OCI-LY3 (cell line): ENCODE measurements around the gene WFDC5.

Source experiments
- H2AFZ ChIP-seq: fragments of 200-600, 300-600 bp; shearing (Covaris generic); 2 replicates; pipeline ENCODE4 v1.6.0; 2014; ENCODE audit warnings: antibody characterized with exemption, low read depth, low read length
- H3K27ac ChIP-seq: fragments of 200-600, 300-600 bp; sonication (generic); 2 replicates; pipeline ENCODE4 v1.5.1; 2014; ENCODE audit warnings: mild to moderate bottlenecking, low read length, moderate library complexity, mixed read lengths
- H3K27me3 ChIP-seq: fragments of 200-600, 300-600 bp; sonication (generic); 2 replicates; pipeline ENCODE4 v1.6.1; 2014; ENCODE audit warnings: low read depth, low read length, mixed read lengths
- H3K36me3 ChIP-seq: fragments of 200-600, 300-600 bp; sonication (generic); replicated peaks from 2 replicates; pipeline ENCODE3; 2014; ENCODE audit warnings: low read depth, low read length, mixed read lengths
- H3K4me1 ChIP-seq: fragments of 300-600, 200-600 bp; sonication (generic); 2 replicates; pipeline ENCODE4 v1.6.1; 2014; ENCODE audit warnings: low read length, mixed read lengths
- H3K4me2 ChIP-seq: fragments of 200-600, 300-600 bp; sonication (generic); 2 replicates; pipeline ENCODE4 v1.6.1; 2014; ENCODE audit warnings: low read length, mixed read lengths
- H3K4me3 ChIP-seq: fragments of 300-600, 200-600 bp; sonication (generic); 2 replicates; pipeline ENCODE4 v1.5.1; 2014; ENCODE audit warnings: antibody characterized with exemption, mild to moderate bottlenecking, low read length, moderate library complexity
- H3K79me2 ChIP-seq: fragments of 300-600, 200-600 bp; shearing (Covaris generic); 2 replicates; pipeline ENCODE4 v1.6.1; 2014; ENCODE audit warnings: mild to moderate bottlenecking, low read length, mixed read lengths
- H3K9ac ChIP-seq: fragments of 300-600, 200-600 bp; shearing (Covaris generic); 2 replicates; pipeline ENCODE4 v1.6.0; 2014; ENCODE audit warnings: mild to moderate bottlenecking, low read length, moderate library complexity
- H3K9me3 ChIP-seq: fragments of 200-600, 300-600 bp; shearing (Covaris generic); 2 replicates; pipeline ENCODE4 v1.6.1; 2014; ENCODE audit warnings: low read length, mixed read lengths; ENCODE audit not compliant: insufficient read depth
- H4K20me1 ChIP-seq: fragments of 200-600, 300-600 bp; sonication (generic); 2 replicates; pipeline ENCODE4 v1.6.1; 2016; ENCODE audit warnings: low read length, mixed read lengths; ENCODE audit not compliant: insufficient read depth
- EZH2phosphoT487 ChIP-seq: fragments of 200-600 bp; shearing (Covaris generic); IDR thresholded peaks from 2 replicates; pipeline ENCODE4 v1.6.1; 2018; ENCODE audit warnings: antibody characterized with exemption, mixed run types, low read depth
- TF ChIP-seq, protein P1 (sequence below): fragments of 200-600, 300-600 bp; sonication (generic); IDR thresholded peaks from 2 replicates; pipeline ENCODE4 v1.5.1; 2014; ENCODE audit warnings: antibody characterized with exemption, low read length, low read depth

WFDC5 gene

GRCh38 chr20:45111285-45111684, 3.7 kb downstream of the WFDC5 start:
- Histone ChIP-seq H3K4me1 (peaks cover 10% of the 10 kb centered on the region), H3K4me3 (no peak overlapping the region), H3K4me2 (no peak overlapping the region), H3K9me3 (no peaks in the 10 kb centered on the region), H3K79me2 (no peaks in the 10 kb centered on the region), H3K27me3 (no peaks in the 10 kb centered on the region), H3K27ac (no peak overlapping the region), H4K20me1 (no peaks in the 10 kb centered on the region), H3K36me3 (no peaks in the 10 kb centered on the region), H2AFZ (no peak overlapping the region), H3K9ac (no peak overlapping the region)
- no peak for TF ChIP-seq EZH2phosphoT487
- TF ChIP-seq, protein P1, sequence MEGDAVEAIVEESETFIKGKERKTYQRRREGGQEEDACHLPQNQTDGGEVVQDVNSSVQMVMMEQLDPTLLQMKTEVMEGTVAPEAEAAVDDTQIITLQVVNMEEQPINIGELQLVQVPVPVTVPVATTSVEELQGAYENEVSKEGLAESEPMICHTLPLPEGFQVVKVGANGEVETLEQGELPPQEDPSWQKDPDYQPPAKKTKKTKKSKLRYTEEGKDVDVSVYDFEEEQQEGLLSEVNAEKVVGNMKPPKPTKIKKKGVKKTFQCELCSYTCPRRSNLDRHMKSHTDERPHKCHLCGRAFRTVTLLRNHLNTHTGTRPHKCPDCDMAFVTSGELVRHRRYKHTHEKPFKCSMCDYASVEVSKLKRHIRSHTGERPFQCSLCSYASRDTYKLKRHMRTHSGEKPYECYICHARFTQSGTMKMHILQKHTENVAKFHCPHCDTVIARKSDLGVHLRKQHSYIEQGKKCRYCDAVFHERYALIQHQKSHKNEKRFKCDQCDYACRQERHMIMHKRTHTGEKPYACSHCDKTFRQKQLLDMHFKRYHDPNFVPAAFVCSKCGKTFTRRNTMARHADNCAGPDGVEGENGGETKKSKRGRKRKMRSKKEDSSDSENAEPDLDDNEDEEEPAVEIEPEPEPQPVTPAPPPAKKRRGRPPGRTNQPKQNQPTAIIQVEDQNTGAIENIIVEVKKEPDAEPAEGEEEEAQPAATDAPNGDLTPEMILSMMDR: no peak

GRCh38 chr20:45110301-45110700, 4.7 kb downstream of the WFDC5 start:
- Histone ChIP-seq H3K9me3 (no peaks in the 10 kb centered on the region), H3K4me1 (peaks cover 6% of the 10 kb centered on the region), H3K9ac (no peak overlapping the region), H2AFZ (no peak overlapping the region), H4K20me1 (no peaks in the 10 kb centered on the region), H3K27ac (no peak overlapping the region), H3K4me3 (no peak overlapping the region), H3K36me3 (no peaks in the 10 kb centered on the region), H3K4me2 (no peak overlapping the region), H3K27me3 (no peaks in the 10 kb centered on the region), H3K79me2 (no peaks in the 10 kb centered on the region)
- no peak for TF ChIP-seq EZH2phosphoT487
- TF ChIP-seq, protein P1: no peak

GRCh38 chr20:45109634-45110033, 5.3 kb downstream of the WFDC5 start:
- no peak overlapping the region for H2AFZ ChIP-seq
- H3K4me2 ChIP-seq: no peak overlapping the region
- H4K20me1 ChIP-seq: no peaks in the 10 kb centered on the region
- H3K36me3 ChIP-seq: peaks cover under 1% of the 10 kb centered on the region
- H3K4me1 ChIP-seq: peaks cover 6% of the 10 kb centered on the region
- H3K79me2 ChIP-seq: no peaks in the 10 kb centered on the region
- H3K9me3 ChIP-seq: no peaks in the 10 kb centered on the region
- no peak overlapping the region for H3K9ac ChIP-seq
- no peak for TF ChIP-seq EZH2phosphoT487
- TF ChIP-seq, protein P1: no peak
- no peaks in the 10 kb centered on the region for H3K27me3 ChIP-seq
- no peak overlapping the region for H3K4me3 ChIP-seq
- H3K27ac ChIP-seq: no peak overlapping the region

DNA sequence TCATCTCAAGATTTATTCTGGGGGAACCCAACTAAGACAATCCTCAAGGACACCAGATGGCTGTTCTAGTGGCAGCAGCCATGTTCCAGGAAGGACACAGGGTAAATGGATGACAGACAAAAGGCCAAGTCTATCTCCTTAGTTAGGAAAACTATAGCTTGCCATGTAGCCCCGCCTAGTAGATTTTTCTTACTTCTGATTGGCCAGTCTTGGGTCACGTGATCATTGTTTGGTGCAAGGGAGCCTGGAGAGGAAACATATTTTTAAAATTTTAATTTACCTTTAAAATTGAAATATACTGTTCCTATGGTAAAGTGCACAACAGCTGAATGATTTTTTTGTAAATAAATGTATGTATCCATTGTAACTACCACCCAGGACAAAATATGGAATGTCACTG, 9.7 kb downstream of the WFDC5 start:
- Histone ChIP-seq H4K20me1 (no peaks in the 10 kb centered on the region), H3K36me3 (peaks cover 5% of the 10 kb centered on the region), H3K4me1 (peaks cover 9% of the 10 kb centered on the region), H3K4me3 (no peak overlapping the region), H3K9ac (no peak overlapping the region), H3K4me2 (no peak overlapping the region), H3K79me2 (no peaks in the 10 kb centered on the region), H3K27me3 (no peaks in the 10 kb centered on the region), H3K9me3 (no peaks in the 10 kb centered on the region), H3K27ac (no peak overlapping the region), H2AFZ (no peak overlapping the region)
- TF ChIP-seq, protein P1: no peak
- no peak for TF ChIP-seq EZH2phosphoT487
